ENCODE measurements around the gene SGCA. TPM values are rescaled to one million over a fixed set of nuclear protein-coding genes. Genes with fewer than 3 reads are reported as not detected.

The SGCA gene
- total and polyA plus RNA-seq, 9 of the 15 experiments (the other 6 are each of a cell fraction or from before 2014, with no cell fraction given), result not detected

GRCh38 chr17:50208611-50209061, 42.8 kb downstream of the SGCA start (continued):
- TF ChIP-seq ZNF12 (CRISPR knock-in tag; IDR thresholded peaks at IDR 0.05), result no peak
- TF ChIP-seq ZNF561 (CRISPR knock-in tag; conservative IDR thresholded peaks at IDR 0.05), result no peak

- no peak for FAIRE-seq
- TF ChIP-seq PPARD (CRISPR knock-in tag; IDR thresholded peaks at IDR 0.05), result no peak
- no peak for TF ChIP-seq XRCC3 (IDR thresholded peaks at IDR 0.05)
- TF ChIP-seq ZNF174 (CRISPR knock-in tag; IDR thresholded peaks at IDR 0.05), result no peak
- peak; percentile 80 for TF ChIP-seq ZFP36 (IDR thresholded peaks at IDR 0.05; ENCODE audit: low read depth, low read length, partially characterized antibody)
- TF ChIP-seq TGIF2 (CRISPR knock-in tag; IDR thresholded peaks at IDR 0.05), result no peak
- no peak for TF ChIP-seq TFAP4 (CRISPR knock-in tag; IDR thresholded peaks at IDR 0.05; ENCODE audit: borderline replicate concordance)
- no peak; a peak in 1 of 4 replicates for TF ChIP-seq KDM1A (IDR thresholded peaks at IDR 0.05)
- no peak for TF ChIP-seq TBL1XR1 (IDR thresholded peaks at IDR 0.05; ENCODE audit: low read length in 2 of 2)
- no peak for TF ChIP-seq HDGF (IDR thresholded peaks at IDR 0.05)
- TF ChIP-seq POLR2AphosphoS2 (IDR thresholded peaks at IDR 0.05; ENCODE audit: low read length), result no peak
- TF ChIP-seq TSC22D4 (tag; IDR thresholded peaks at IDR 0.05), result no peak
- peak; percentile 52 for TF ChIP-seq RBM25 (IDR thresholded peaks at IDR 0.05; ENCODE audit: low read depth, low read length, severe bottlenecking)
- TF ChIP-seq PCBP1 (IDR thresholded peaks at IDR 0.05; ENCODE audit: low read depth, low read length, poor library complexity, severe bottlenecking), result no peak
- no peak for TF ChIP-seq BACH1 (tag; IDR thresholded peaks at IDR 0.05)
- peak; percentile 6; the same call in 1 of the 2 replicates for TF ChIP-seq ZFX (CRISPR knock-in tag; IDR thresholded peaks at IDR 0.05)
- TF ChIP-seq ADNP (tag; IDR thresholded peaks at IDR 0.05), result peak; percentile 70; the same call in 1 of the 2 replicates
- no peak for TF ChIP-seq WHSC1 (IDR thresholded peaks at IDR 0.05; ENCODE audit: low read length)
- TF ChIP-seq POLR2A (conservative IDR thresholded peaks at IDR 0.05), result no peak
- no peak for TF ChIP-seq IRF9 (tag; IDR thresholded peaks at IDR 0.05)
- TF ChIP-seq RBM22 (IDR thresholded peaks at IDR 0.05; ENCODE audit: low read depth, low read length, poor library complexity, severe bottlenecking), result no peak
- TF ChIP-seq SMARCA5 (IDR thresholded peaks at IDR 0.05), result peak; percentile 14; the same call in 1 of the 2 replicates
- no peak for TF ChIP-seq GTF2A2 (tag; IDR thresholded peaks at IDR 0.05)
Measured at GRCh38 chr17:50209133-50209471, 43.3 kb downstream of the SGCA start.

More at GRCh38 chr17:50209133-50209471, 43.3 kb downstream of the SGCA start:
- Histone ChIP-seq H3K9ac (ENCODE audit: insufficient read depth in 1 of 2, low read depth in 2 of 2, low read length in 2 of 2) (peak overlapping the region; percentile 39 to 77; a peak in 3 of 4 replicates), H3K9me1 (ENCODE audit: control insufficient read depth, insufficient read depth, low read length) (no peaks in the 10 kb centered on the region), H3K4me3 (no peak overlapping the region), H3K4me2 (ENCODE audit: insufficient read depth, low read length) (peak overlapping the region; percentile 65), H4K20me1 (replicated peaks; ENCODE audit: control insufficient read depth, insufficient read depth, low read length) (no peaks in the 10 kb centered on the region), H3K27me3 (ENCODE audit: control insufficient read depth in 2 of 2, insufficient read depth in 2 of 2, low read length in 2 of 2) (0 out of 5 replicates have a peak, but pooled peaks cover 0 to 4% of the 10 kb centered on the region in 2 experiments), H3K36me3 (ENCODE audit: control insufficient read depth, insufficient read depth, low read length) (no peaks in the 10 kb centered on the region), H3K9me3 (replicated peaks; ENCODE audit: control insufficient read depth, insufficient read depth, low read depth, low read length) (no peaks in the 10 kb centered on the region), H3K27ac (ENCODE audit: extremely low read depth, low read depth, low read length) (peak overlapping the region; percentile 63), H3K4me1 (replicated peaks in 1 of 2; ENCODE audit: control insufficient read depth in 2 of 2, insufficient read depth in 2 of 2, low read length in 2 of 2) (peaks cover 61 to 65% of the 10 kb centered on the region in 2 experiments), H3K79me2 (ENCODE audit: control insufficient read depth, insufficient read depth, low read length) (no peaks in the 10 kb centered on the region), H2AFZ (ENCODE audit: low read depth, low read length) (peak overlapping the region; percentile 71)
- DNase-seq (ENCODE audit: extremely low read depth in 1 of 4, low spot score in 3 of 4) (no peak), ATAC-seq (no peak; the same call in 2 of the 3 replicates)
- no TSS peak for BruUV-seq (replicated peaks)
- CTCF ChIA-PET (ENCODE audit: low intra/inter-chr PET ratio), result interaction anchor here (0.9 kb wide), 1 partner anchor 9 kb away, joined by 3 read pairs; no protein-coding TSS in a partner anchor
- WGBS (ENCODE audit: insufficient coverage, low coverage, missing lambda C conversion rate), result 8% methylated on average over 5 of the region's 6 CpGs
- POLR2A ChIA-PET, result interaction anchor here (0.6 to 2.0 kb wide), 6 partner anchors 9 to 109 kb away, joined by 3 to 6 read pairs (median 4); no protein-coding TSS in a partner anchor
- intact Hi-C loops (cut with micrococcal nuclease) (loop anchor here (2.0 kb wide), 1 partner anchor 270 kb away; the partner anchor contains the start of gene RSAD1), in situ Hi-C loops (cut with MboI) (loop anchor here (5.0 kb wide), 1 partner anchor 63 kb away; the partner anchor contains the start of gene TMEM92)
